PC-9 (cell line): ENCODE data around the gene GATC.

Source experiments
- CTCF ChIP-seq: fragments of 200-600 bp; sonication (generic); conservative IDR thresholded peaks from 2 replicates; pipeline ENCODE4 v1.6.1; 2017; ENCODE audit warnings: mixed run types, antibody characterized with exemption, mild to moderate bottlenecking, moderate library complexity
- EZH2 ChIP-seq: fragments of 200-600 bp; sonication (generic); IDR thresholded peaks from 2 replicates; pipeline ENCODE4 v1.8.0; 2017; ENCODE audit warnings: antibody characterized with exemption, low read depth

- TF ChIP-seq CTCF: no peak
- TF ChIP-seq EZH2: no peak
Observed at GRCh38 chr12:120416490-120417216, 29.6 kb upstream of the GATC start.
